Lung (tissue), 13 donors: Measurements from ENCODE around the gene CRYAB. TPM values are rescaled to one million over a fixed set of nuclear protein-coding genes. Genes with fewer than 3 reads are reported as not detected.
A peak's percentile ranks its signal among the peaks of the same experiment; 100 is the strongest.

Source experiments
- ATAC-seq: fragments of 200-7000 bp; cut with Tn5 transposase; one replicate; pipeline ENCODE4 v1.9.1; 2020; ENCODE audit warnings: moderate number of reproducible peaks; ENCODE audit not compliant: insufficient read depth, low FRiP score
- DNase-seq, 3 donors: peaks; one replicate each; pipeline ENCODE4 v3.0.0-alpha.2; 2013 to 2017
- H3K27ac ChIP-seq, 2 donors: one replicate each; pipeline ENCODE4 v1.5.1; 2013; ENCODE audit warnings: mild to moderate bottlenecking in 2 of 2, moderate library complexity in 2 of 2, control low read depth in 1 of 2, inconsistent platforms in 1 of 2, low read depth in 1 of 2, low read length in 1 of 2
- H3K27me3 ChIP-seq, 3 donors: one replicate each; pipeline ENCODE4 v1.5.1; 2013; ENCODE audit warnings: low read length in 2 of 3; ENCODE audit not compliant: control insufficient read depth in 3 of 3, insufficient read depth in 3 of 3
- H3K36me3 ChIP-seq, 4 donors: one replicate each; pipeline ENCODE4 v1.5.1; 2013; ENCODE audit warnings: low read length in 4 of 4, mild to moderate bottlenecking in 1 of 4, moderate library complexity in 1 of 4; ENCODE audit not compliant: control insufficient read depth in 4 of 4, insufficient read depth in 4 of 4
- H3K4me1 ChIP-seq, 5 donors: one replicate each; pipeline ENCODE4 v1.5.1; 2013; ENCODE audit warnings: low read length in 5 of 5, mild to moderate bottlenecking in 2 of 5, moderate library complexity in 1 of 5; ENCODE audit not compliant: control insufficient read depth in 5 of 5, insufficient read depth in 5 of 5
- H3K4me3 ChIP-seq: one replicate; pipeline ENCODE4 v1.5.1; 2013; ENCODE audit warnings: mild to moderate bottlenecking, control low read depth, moderate library complexity
- H3K9ac ChIP-seq, 2 donors: one replicate each; pipeline ENCODE4 v1.5.1; 2013; ENCODE audit warnings: low read length in 2 of 2, control low read depth in 1 of 2; ENCODE audit not compliant: insufficient read depth in 1 of 2
- H3K9me3 ChIP-seq, 4 donors: one replicate each; pipeline ENCODE4 v1.5.1; 2013; ENCODE audit warnings: low read length in 3 of 4, mild to moderate bottlenecking in 1 of 4, moderate library complexity in 1 of 4; ENCODE audit not compliant: control insufficient read depth in 4 of 4, insufficient read depth in 3 of 4
- WGBS, 2 donors: extraction: QIAGEN DNeasy Blood & Tissue Kit; methylation state at CpG; one replicate each; pipeline ENCODE4 v1.1.7; 2013; 5-methylcytosine and 5-hydroxymethylcytosine counted together
- polyA plus RNA-seq, 2 donors: library from polyadenylated mRNA; stranded (reverse); fragments of 200-250 nt; gene quantifications; one replicate each; pipeline ENCODE4 v1.2.1, GENCODE V29; 2013
- small RNA-seq: library from RNA; depleted of rRNA; stranded (forward); fragments of <200 nt; gene quantifications from one replicate; pipeline ENCODE3, GENCODE V24; 2014; ENCODE audit warnings: low replicate concordance
- total RNA-seq, 2 donors: library from RNA; depleted of rRNA in 1 of 2; stranded (reverse); fragments of >200 nt in 1 of 2; gene quantifications; one replicate each; pipeline ENCODE4 v1.2.1, GENCODE V29; 2014 to 2021
- TF ChIP-seq, protein P1 (sequence below): IDR thresholded peaks from 2 replicates; pipeline ENCODE4 v1.5.1; 2012; ENCODE audit warnings: mild to moderate bottlenecking; ENCODE audit errors: control extremely low read depth, extremely low read depth
- donor health status: control.
- donor health status: control.
- donor health status: Bipolar disorder and iron deficiency.
- donor health status: healthy.
- donor health status: DM: yes; HTN: yes; CAD: no.

Gene CRYAB
- total and polyA plus RNA-seq, 4 donors = 12.0 to 73.0 (median 60.8) TPM

DNA sequence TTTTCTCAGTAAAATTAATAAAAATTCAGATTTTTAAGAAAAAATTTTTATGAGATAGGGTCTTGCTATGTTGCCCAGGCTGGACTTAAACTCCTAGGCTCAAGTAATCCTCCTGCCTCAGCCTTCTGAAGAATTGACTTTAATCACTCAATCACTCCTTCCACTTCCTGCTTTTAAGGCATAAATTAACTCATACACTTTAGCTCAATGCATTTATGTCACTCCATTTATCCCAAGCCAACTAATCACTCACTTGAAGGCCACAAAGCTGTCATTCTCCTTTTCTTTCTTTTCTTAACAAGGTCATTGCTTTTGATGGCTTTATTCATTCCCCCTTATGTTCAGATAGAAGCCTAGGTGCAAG lies 41.1 kb downstream of the CRYAB start:
- H3K9ac ChIP-seq = peak overlapping the region; percentile 83 to 88
- H3K27ac ChIP-seq = no peak overlapping the region
- no peak for DNase-seq
- TF ChIP-seq, protein P1, sequence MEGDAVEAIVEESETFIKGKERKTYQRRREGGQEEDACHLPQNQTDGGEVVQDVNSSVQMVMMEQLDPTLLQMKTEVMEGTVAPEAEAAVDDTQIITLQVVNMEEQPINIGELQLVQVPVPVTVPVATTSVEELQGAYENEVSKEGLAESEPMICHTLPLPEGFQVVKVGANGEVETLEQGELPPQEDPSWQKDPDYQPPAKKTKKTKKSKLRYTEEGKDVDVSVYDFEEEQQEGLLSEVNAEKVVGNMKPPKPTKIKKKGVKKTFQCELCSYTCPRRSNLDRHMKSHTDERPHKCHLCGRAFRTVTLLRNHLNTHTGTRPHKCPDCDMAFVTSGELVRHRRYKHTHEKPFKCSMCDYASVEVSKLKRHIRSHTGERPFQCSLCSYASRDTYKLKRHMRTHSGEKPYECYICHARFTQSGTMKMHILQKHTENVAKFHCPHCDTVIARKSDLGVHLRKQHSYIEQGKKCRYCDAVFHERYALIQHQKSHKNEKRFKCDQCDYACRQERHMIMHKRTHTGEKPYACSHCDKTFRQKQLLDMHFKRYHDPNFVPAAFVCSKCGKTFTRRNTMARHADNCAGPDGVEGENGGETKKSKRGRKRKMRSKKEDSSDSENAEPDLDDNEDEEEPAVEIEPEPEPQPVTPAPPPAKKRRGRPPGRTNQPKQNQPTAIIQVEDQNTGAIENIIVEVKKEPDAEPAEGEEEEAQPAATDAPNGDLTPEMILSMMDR = no peak
- no peak for ATAC-seq
- H3K9me3 ChIP-seq = no peaks in the 10 kb centered on the region
- H3K4me1 ChIP-seq = peaks cover 0 to 12% (median 5%) of the 10 kb centered on the region in 5 donors
- peak overlapping the region; percentile 89 for H3K4me3 ChIP-seq
- peaks cover 7 to 20% (median 15%) of the 10 kb centered on the region in 4 donors for H3K36me3 ChIP-seq
- H3K27me3 ChIP-seq = no peaks in the 10 kb centered on the region

DNA sequence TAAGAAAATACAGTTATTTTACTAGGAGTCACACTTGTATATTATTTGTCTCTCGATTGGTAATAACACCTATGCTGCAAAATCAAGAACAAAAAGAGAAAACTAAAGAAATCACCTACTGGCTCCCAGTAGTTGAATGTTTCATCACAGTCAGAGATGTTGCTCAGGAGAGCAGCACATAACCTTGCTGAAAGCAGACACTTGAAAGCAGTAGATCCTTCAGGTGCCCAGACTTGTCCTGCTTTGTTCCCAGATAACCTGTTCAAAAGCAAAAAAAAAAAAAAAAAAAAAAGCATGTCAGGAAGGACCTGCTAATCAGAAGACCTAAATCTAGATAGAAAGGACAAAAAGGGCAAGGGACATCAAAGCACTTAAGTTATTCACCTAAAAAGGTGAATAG lies 41.5 kb downstream of the CRYAB start:
- H3K4me1 ChIP-seq = peaks cover 0 to 12% (median 5%) of the 10 kb centered on the region in 5 donors
- H3K36me3 ChIP-seq = peaks cover 7 to 20% (median 14%) of the 10 kb centered on the region in 4 donors
- TF ChIP-seq, protein P1 = no peak
- H3K4me3 ChIP-seq = no peak overlapping the region
- H3K9me3 ChIP-seq = no peaks in the 10 kb centered on the region
- DNase-seq (no peak), ATAC-seq (no peak)
- H3K27ac ChIP-seq = no peak overlapping the region
- 87 to 96% methylated on average over 1 of the region's 1 CpG for WGBS, 2 donors
- H3K9ac ChIP-seq = no peak overlapping the region
- H3K27me3 ChIP-seq = no peaks in the 10 kb centered on the region

DNA sequence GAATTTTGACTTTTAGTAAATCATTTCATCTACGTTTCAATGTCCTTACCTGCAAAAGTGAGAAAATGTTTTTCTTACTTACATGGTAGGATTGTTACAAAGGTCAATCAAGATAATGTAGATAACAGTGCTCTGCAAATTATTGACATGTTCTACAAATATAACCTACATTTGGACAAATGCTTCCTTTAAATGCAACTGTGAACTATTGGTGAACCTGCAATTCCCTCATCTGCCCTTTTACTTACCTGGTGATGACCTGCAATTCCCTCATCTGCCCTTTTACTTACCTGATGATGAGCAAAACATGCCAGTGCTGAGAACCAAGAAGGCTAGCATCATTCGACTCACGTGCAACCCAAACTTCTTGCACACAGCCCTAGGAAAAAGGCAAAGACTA lies 51.3 kb downstream of the CRYAB start:
- WGBS, 2 donors = 93 to 99% methylated on average over 3 of the region's 3 CpGs
- TF ChIP-seq, protein P1 = no peak
- DNase-seq (no peak), ATAC-seq (no peak)
- H3K4me3 ChIP-seq = no peak overlapping the region
- H3K4me1 ChIP-seq = no peaks in the 10 kb centered on the region
- H3K27me3 ChIP-seq = no peaks in the 10 kb centered on the region
- H3K9ac ChIP-seq = no peak overlapping the region
- H3K36me3 ChIP-seq = peaks cover 12 to 20% (median 17%) of the 10 kb centered on the region in 4 donors
- H3K9me3 ChIP-seq = no peaks in the 10 kb centered on the region
- no peak overlapping the region for H3K27ac ChIP-seq

Small RNA genes lying within 50 kb of the gene (small RNA-seq; reads per million reads assigned to genes)
- not detected for gene C11orf52
- not detected for gene GNG5P3
- not detected for gene RNA5SP351
- gene RPL37AP8 = not detected

Other genes starting within 250 kb of the CRYAB start
- gene PPP2R1B, start 145.4 kb downstream of the CRYAB start, total RNA-seq = 10 to 100 TPM; 30.0 to 71.5 TPM
- 10 to 100 TPM in 1 of 2 donors, 1 to 10 TPM in 1; 8.3 to 10.9 TPM for gene PPP2R1B, start 145.4 kb downstream of the CRYAB start, polyA plus RNA-seq
- 10 to 100 TPM; 24.7 to 43.4 TPM for gene ALG9, start 40.2 kb downstream of the CRYAB start, total RNA-seq
- gene ALG9, start 40.2 kb downstream of the CRYAB start, polyA plus RNA-seq = 10 to 100 TPM; 11.4 to 27.2 TPM
- 1 to 10 TPM; 2.4 to 2.7 TPM for gene FDXACB1, start 32.6 kb downstream of the CRYAB start, total RNA-seq
- gene FDXACB1, start 32.6 kb downstream of the CRYAB start, polyA plus RNA-seq = 1 to 10 TPM; 2.2 to 2.3 TPM
- gene CFAP68, start 32.2 kb downstream of the CRYAB start, total RNA-seq = 10 to 100 TPM; 17.5 to 27.4 TPM
- 10 to 100 TPM; 15.2 to 49.0 TPM for gene CFAP68, start 32.2 kb downstream of the CRYAB start, polyA plus RNA-seq
- 1 to 10 TPM in 1 of 2 donors, under 1 TPM in 1; 0.65 to 4.8 TPM for gene HSPB2, start 964 bp upstream of the CRYAB start, total RNA-seq
- gene HSPB2, start 964 bp upstream of the CRYAB start, polyA plus RNA-seq = 1 to 10 TPM; 2.9 to 5.4 TPM
- gene C11orf52, start 7.1 kb upstream of the CRYAB start, total RNA-seq = 10 to 100 TPM; 11.1 to 16.0 TPM
- gene C11orf52, start 7.1 kb upstream of the CRYAB start, polyA plus RNA-seq = 10 to 100 TPM; 14.6 to 20.4 TPM
- 10 to 100 TPM; 17.2 to 32.1 TPM for gene DIXDC1, start 25.6 kb upstream of the CRYAB start, total RNA-seq
- gene DIXDC1, start 25.6 kb upstream of the CRYAB start, polyA plus RNA-seq = 1 to 10 TPM; 3.1 to 3.9 TPM
- 10 to 100 TPM; 31.9 to 32.9 TPM for gene DLAT, start 113.6 kb upstream of the CRYAB start, total RNA-seq
- gene DLAT, start 113.6 kb upstream of the CRYAB start, polyA plus RNA-seq = 10 to 100 TPM; 12.0 to 21.1 TPM
- gene PIH1D2, start 162.2 kb upstream of the CRYAB start, total RNA-seq = 10 to 100 TPM; 12.2 to 14.5 TPM
- 1 to 10 TPM; 5.1 to 7.8 TPM for gene PIH1D2, start 162.2 kb upstream of the CRYAB start, polyA plus RNA-seq
- gene NKAPD1, start 162.5 kb upstream of the CRYAB start, total RNA-seq = 10 to 100 TPM; 13.8 to 24.4 TPM
- gene NKAPD1, start 162.5 kb upstream of the CRYAB start, polyA plus RNA-seq = 10 to 100 TPM; 12.4 to 13.4 TPM
- gene TIMM8B, start 175.0 kb upstream of the CRYAB start, total RNA-seq = 10 to 100 TPM; 33.9 to 53.3 TPM
- 100 to 1,000 TPM; 119 to 137 TPM for gene TIMM8B, start 175.0 kb upstream of the CRYAB start, polyA plus RNA-seq
- gene SDHD, start 175.1 kb upstream of the CRYAB start, total RNA-seq = 100 to 1,000 TPM in 1 of 2 donors, 10 to 100 TPM in 1; 91.6 to 164 TPM
- gene SDHD, start 175.1 kb upstream of the CRYAB start, polyA plus RNA-seq = 100 to 1,000 TPM in 1 of 2 donors, 10 to 100 TPM in 1; 85.5 to 117 TPM